CD4-positive, alpha-beta T cell (primary cell): ENCODE data around the gene NFYC. TPM values are rescaled to one million over a fixed set of nuclear protein-coding genes. Genes with fewer than 3 reads are reported as not detected.
A peak's percentile ranks its signal among the peaks of the same experiment; 100 is the strongest.

Source experiments
- ATAC-seq: fragments of 200-7000 bp; cut with Tn5 transposase; one replicate; pipeline ENCODE4 v1.10.0; 2022; ENCODE audit warnings: mild to moderate bottlenecking; ENCODE audit not compliant: poor library complexity
- CTCF ChIA-PET: fragments of 350-600 bp; sonication (Branson Sonifier 250); formaldehyde crosslinking; loops from one replicate; lab custom pipeline; 2021; ENCODE audit warnings: antibody characterized with exemption, inconsistent platforms; lab: Charles Lee
- POLR2A ChIA-PET: fragments of 350-600 bp; sonication (Branson Sonifier 250); formaldehyde crosslinking; loops from one replicate; lab custom pipeline; 2021; ENCODE audit warnings: antibody characterized with exemption, inconsistent platforms; lab: Charles Lee
- DNase-seq, 14 experiments: peaks; one replicate each; pipeline ENCODE4 v3.0.0-alpha.2; 2013 to 2020; ENCODE audit warnings: mixed read lengths in 2 of 14
- H3K27ac ChIP-seq, 2 donors: one replicate each; pipeline versions ENCODE4 v1.5.1 to v1.7.0; 2013; ENCODE audit warnings: low read length in 2 of 2, low read depth in 1 of 2, mild to moderate bottlenecking in 1 of 2
- H3K27me3 ChIP-seq, 2 experiments: 1 replicate in 1 of 2; 2 replicates in 1 of 2; pipeline versions ENCODE4 v1.6.1 to v1.7.0; 2013; ENCODE audit warnings: low read length in 2 of 2, control low read depth in 1 of 2, mild to moderate bottlenecking in 1 of 2, moderate library complexity in 1 of 2; ENCODE audit not compliant: insufficient read depth in 2 of 2, control insufficient read depth in 1 of 2
- H3K36me3 ChIP-seq: one replicate; pipeline ENCODE4 v1.6.1; 2013; ENCODE audit warnings: low read length, control low read depth; ENCODE audit not compliant: insufficient read depth
- H3K4me1 ChIP-seq: one replicate; pipeline ENCODE4 v1.6.1; 2013; ENCODE audit warnings: low read length, control low read depth; ENCODE audit not compliant: insufficient read depth
- H3K4me3 ChIP-seq: one replicate; pipeline ENCODE4 v1.5.1; 2013; ENCODE audit warnings: mild to moderate bottlenecking, low read length, moderate library complexity
- H3K9me3 ChIP-seq, 2 experiments: 1 replicate in 1 of 2; 2 replicates in 1 of 2; pipeline versions ENCODE4 v1.6.1 to v1.7.0; 2013; ENCODE audit warnings: low read length in 2 of 2, mild to moderate bottlenecking in 2 of 2, control low read depth in 1 of 2, moderate library complexity in 1 of 2; ENCODE audit not compliant: control insufficient read depth in 1 of 2, insufficient read depth in 1 of 2
- H3K27ac Mint-ChIP-seq: one replicate; pipeline ENCODE4 v1.8.0; 2020; ENCODE audit warnings: mixed read lengths
- H3K27me3 Mint-ChIP-seq: one replicate; pipeline ENCODE4 v1.8.0; 2021; ENCODE audit warnings: mixed read lengths
- H3K36me3 Mint-ChIP-seq: one replicate; pipeline ENCODE4 v1.8.0; 2021; ENCODE audit warnings: low read depth, mixed read lengths
- H3K4me1 Mint-ChIP-seq: one replicate; pipeline ENCODE4 v1.8.0; 2021; ENCODE audit warnings: low read depth, mixed read lengths
- H3K4me3 Mint-ChIP-seq: one replicate; pipeline ENCODE4 v1.8.0; 2020; ENCODE audit warnings: mild to moderate bottlenecking, mixed read lengths
- H3K9me3 Mint-ChIP-seq: one replicate; pipeline ENCODE4 v1.8.0; 2020; ENCODE audit warnings: mixed read lengths
- CTCF ChIP-seq: fragments of 200-600 bp; IDR thresholded peaks from one replicate; pipeline ENCODE4 v1.8.0; 2022; ENCODE audit warnings: antibody characterized with exemption, mild to moderate bottlenecking
- intact Hi-C, 2 experiments: fragments of 100-400 bp; cut with DNase I in 1 of 2; cut with micrococcal nuclease in 1 of 2; formaldehyde crosslinking; loops; one replicate each; pipeline versions ENCODE4 v1.15.1 to v1.9.0; 2023 to 2025; cut with DNase I, micrococcal nuclease
- total RNA-seq, 174 experiments: library from RNA in 2 of 174; stranded (reverse) in 2 of 174; gene quantifications; one replicate each; pipeline ENCODE4 v1.2.3 and lab custom pipeline; 2021 to 2026

Gene NFYC
- total RNA-seq, 2 experiments from 2014 or later, result 28.6 to 35.2 TPM

GRCh38 chr1:40650075-40650474, 41.4 kb upstream of the NFYC start:
- DNase-seq, result peak in 1 of 14 experiments; percentile 13
- Mint-ChIP-seq H3K9me3 (no peaks in the 10 kb centered on the region), H3K27ac (no peak overlapping the region), H3K36me3 (no peaks in the 10 kb centered on the region), H3K27me3 (peaks cover 12% of the 10 kb centered on the region), H3K4me1 (no peaks in the 10 kb centered on the region), H3K4me3 (no peak overlapping the region)
- Histone ChIP-seq H3K27ac (no peak overlapping the region), H3K4me3 (no peak overlapping the region), H3K36me3 (no peaks in the 10 kb centered on the region), H3K27me3 (peaks cover 0 to 7% of the 10 kb centered on the region in 2 experiments), H3K9me3 (no peaks in the 10 kb centered on the region), H3K4me1 (peaks cover 10% of the 10 kb centered on the region)
- POLR2A ChIA-PET, result no interaction called here
- no peak for ATAC-seq
- TF ChIP-seq CTCF, result peak; percentile 24
- intact Hi-C loops, result no loop called here
- CTCF ChIA-PET, result interaction anchor here (0.6 kb wide), 1 partner anchor 202 kb away, joined by 3 read pairs; no protein-coding TSS in a partner anchor

- Histone ChIP-seq H3K27ac (no peak overlapping the region), H3K9me3 (no peaks in the 10 kb centered on the region), H3K4me3 (no peak overlapping the region), H3K4me1 (peaks cover 10% of the 10 kb centered on the region), H3K36me3 (no peaks in the 10 kb centered on the region), H3K27me3 (peaks cover 0 to 7% of the 10 kb centered on the region in 2 experiments)
- POLR2A ChIA-PET, result no interaction called here
- Mint-ChIP-seq H3K36me3 (no peaks in the 10 kb centered on the region), H3K27ac (no peak overlapping the region), H3K27me3 (peaks cover 12% of the 10 kb centered on the region), H3K9me3 (no peaks in the 10 kb centered on the region), H3K4me1 (no peaks in the 10 kb centered on the region), H3K4me3 (no peak overlapping the region)
- TF ChIP-seq CTCF, result no peak
- DNase-seq (no peak), ATAC-seq (no peak)
- intact Hi-C loops, result no loop called here
- CTCF ChIA-PET, result no interaction called here
These were observed 40.2 kb upstream of the NFYC start for GRCh38 chr1:40651138-40651857.

- intact Hi-C loops, result no loop called here
- ChIA-PET POLR2A (no interaction called here), CTCF (no interaction called here)
- Mint-ChIP-seq H3K4me1 (no peaks in the 10 kb centered on the region), H3K9me3 (no peaks in the 10 kb centered on the region), H3K27ac (no peak overlapping the region), H3K36me3 (no peaks in the 10 kb centered on the region), H3K27me3 (peaks cover 12% of the 10 kb centered on the region), H3K4me3 (no peak overlapping the region)
- ATAC-seq (no peak), DNase-seq (no peak)
- Histone ChIP-seq H3K4me3 (no peak overlapping the region), H3K9me3 (no peaks in the 10 kb centered on the region), H3K27me3 (peaks cover 0 to 7% of the 10 kb centered on the region in 2 experiments), H3K4me1 (peaks cover 10% of the 10 kb centered on the region), H3K27ac (no peak overlapping the region), H3K36me3 (no peaks in the 10 kb centered on the region)
- TF ChIP-seq CTCF, result no peak
These were observed 39.0 kb upstream of the NFYC start for GRCh38 chr1:40652468-40652867.
